ENCODE data around the gene RD3L.

The RD3L gene

DNA sequence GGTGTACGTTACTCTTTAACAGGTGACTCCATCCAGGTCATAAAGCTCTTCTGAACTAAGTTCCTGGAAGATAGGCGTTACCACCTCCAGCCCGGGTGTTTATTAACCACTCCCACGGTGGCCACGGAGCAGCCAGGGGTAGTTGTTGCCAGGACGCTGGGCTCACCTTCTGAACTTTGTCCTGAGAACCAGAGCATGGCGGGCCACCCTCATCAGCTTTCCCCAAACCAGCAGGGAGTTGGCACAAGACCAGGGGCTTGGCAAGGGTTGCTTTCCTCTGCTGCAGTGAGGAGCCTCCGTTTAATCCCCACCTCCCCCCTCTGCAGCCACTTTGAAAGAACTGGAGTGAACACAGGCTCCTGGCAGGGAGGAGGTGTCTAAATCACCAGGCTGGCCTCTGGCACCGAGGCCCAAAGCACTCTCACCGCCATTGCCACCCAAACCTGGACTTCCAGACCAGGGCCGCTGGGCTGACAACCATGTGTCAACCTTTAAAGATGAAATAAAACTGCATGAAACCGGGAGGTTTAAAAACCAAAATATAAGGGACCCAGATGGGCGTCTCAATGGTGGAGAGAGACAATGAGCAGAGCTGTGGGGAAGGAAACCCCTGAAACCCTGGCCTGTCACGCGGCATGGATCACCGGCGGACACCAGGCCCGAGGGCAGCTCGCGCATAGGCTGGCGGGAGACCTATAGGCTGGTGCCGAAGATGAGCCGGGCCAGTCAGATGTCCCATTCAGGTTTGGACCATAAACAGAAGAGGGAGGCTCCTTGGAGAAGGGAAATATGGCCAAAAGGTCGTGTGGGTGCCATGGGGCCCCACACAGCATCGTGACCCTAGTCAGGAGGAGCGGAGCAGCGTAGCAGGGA, 45.0 kb downstream of the RD3L start:
- no peak for TF ChIP-seq Cebpa-rat (IDR thresholded peaks at IDR 0.05)
- Histone ChIP-seq H3K4me1 (no peaks in the 10 kb centered on the region; the same call in 1 of the 2 replicates), H3K9me3 (peaks cover 9% of the 10 kb centered on the region), H3K27me3 (no peaks in the 10 kb centered on the region), H3K4me2 (no peak overlapping the region), H3K4me3 (no peak overlapping the region), H3K36me3 (no peaks in the 10 kb centered on the region), H3K27ac (no peak overlapping the region), H4K20me1 (no peaks in the 10 kb centered on the region), H3K9ac (no peak overlapping the region)

GRCh38 chr14:103896578-103896977, 45.8 kb downstream of the RD3L start:
- Histone ChIP-seq H3K36me3 (no peaks in the 10 kb centered on the region), H3K9me3 (peaks cover 9% of the 10 kb centered on the region), H3K27me3 (no peaks in the 10 kb centered on the region), H3K4me1 (no peaks in the 10 kb centered on the region; the same call in 1 of the 2 replicates), H3K4me3 (no peak overlapping the region), H3K27ac (no peak overlapping the region), H4K20me1 (no peaks in the 10 kb centered on the region), H3K9ac (no peak overlapping the region), H3K4me2 (no peak overlapping the region)
- no peak for TF ChIP-seq Cebpa-rat (IDR thresholded peaks at IDR 0.05)

DNA sequence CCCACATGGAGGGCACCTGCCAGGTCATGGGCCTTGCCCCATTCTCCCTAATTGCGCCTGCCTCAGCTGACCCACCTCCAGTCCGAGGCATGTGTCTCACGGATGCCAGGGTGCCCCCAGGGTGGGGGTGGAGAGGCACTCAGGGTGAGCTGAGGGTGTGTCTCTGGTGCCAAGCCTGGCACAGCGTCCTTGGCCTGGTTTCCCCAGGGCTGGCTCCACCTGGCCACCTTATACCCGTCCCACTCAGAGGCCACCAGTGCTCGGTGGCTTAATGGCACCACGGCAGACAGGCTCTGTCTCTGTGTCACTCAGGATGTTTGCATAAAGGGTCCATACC, 47.6 kb downstream of the RD3L start:
- no peaks in the 10 kb centered on the region for H3K27me3 ChIP-seq
- TF ChIP-seq Cebpa-rat (IDR thresholded peaks at IDR 0.05): no peak
- H3K4me1 ChIP-seq: peaks cover 14% of the 10 kb centered on the region
- H3K9ac ChIP-seq: no peak overlapping the region
- no peak overlapping the region for H3K4me2 ChIP-seq
- H3K9me3 ChIP-seq: peaks cover 9% of the 10 kb centered on the region
- no peaks in the 10 kb centered on the region for H3K36me3 ChIP-seq
- no peaks in the 10 kb centered on the region for H4K20me1 ChIP-seq
- H3K27ac ChIP-seq: no peak overlapping the region
- no peak overlapping the region for H3K4me3 ChIP-seq

DNA sequence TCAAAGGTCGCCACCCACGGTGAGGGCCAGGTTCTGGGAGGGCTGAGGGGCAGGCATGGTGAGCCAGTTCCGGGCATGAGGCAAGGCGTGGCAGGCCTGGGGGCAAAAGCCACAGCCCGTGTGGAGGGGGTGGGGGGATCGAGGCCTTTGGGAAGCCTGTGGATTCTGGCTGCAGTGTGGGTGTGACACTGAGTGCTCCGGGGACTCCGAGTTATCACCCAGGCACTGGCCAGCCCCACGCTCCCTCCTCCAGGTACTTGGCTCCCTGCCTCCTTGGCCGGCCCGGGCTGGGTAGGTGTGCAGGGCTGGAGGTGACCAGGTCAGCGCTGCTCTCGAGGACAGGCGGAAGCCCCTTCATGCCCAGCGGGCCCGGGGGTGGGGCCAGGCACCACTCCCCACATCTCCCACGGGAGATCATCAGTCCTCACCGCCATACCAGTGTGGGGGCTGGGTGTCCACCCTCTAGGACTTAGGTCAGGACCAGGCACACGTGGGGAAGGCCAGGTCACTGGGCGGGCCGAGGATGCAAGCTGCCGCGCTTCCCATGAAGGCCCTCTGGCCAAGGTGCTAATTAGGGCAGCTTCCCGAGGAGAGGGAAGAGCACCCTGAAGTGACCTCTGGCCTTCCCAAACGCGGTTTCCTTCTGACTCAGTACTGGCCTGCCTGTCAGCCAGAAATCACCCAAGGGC, 48.2 kb downstream of the RD3L start:
- H3K27ac ChIP-seq: no peak overlapping the region
- H3K9me3 ChIP-seq: peaks cover 9% of the 10 kb centered on the region
- peaks cover 19% of the 10 kb centered on the region for H3K4me1 ChIP-seq
- no peak overlapping the region for H3K9ac ChIP-seq
- H3K4me2 ChIP-seq: no peak overlapping the region
- no peaks in the 10 kb centered on the region for H3K36me3 ChIP-seq
- H3K27me3 ChIP-seq: no peaks in the 10 kb centered on the region
- no peak overlapping the region for H3K4me3 ChIP-seq
- TF ChIP-seq Cebpa-rat (IDR thresholded peaks at IDR 0.05): no peak
- no peaks in the 10 kb centered on the region for H4K20me1 ChIP-seq

DNA sequence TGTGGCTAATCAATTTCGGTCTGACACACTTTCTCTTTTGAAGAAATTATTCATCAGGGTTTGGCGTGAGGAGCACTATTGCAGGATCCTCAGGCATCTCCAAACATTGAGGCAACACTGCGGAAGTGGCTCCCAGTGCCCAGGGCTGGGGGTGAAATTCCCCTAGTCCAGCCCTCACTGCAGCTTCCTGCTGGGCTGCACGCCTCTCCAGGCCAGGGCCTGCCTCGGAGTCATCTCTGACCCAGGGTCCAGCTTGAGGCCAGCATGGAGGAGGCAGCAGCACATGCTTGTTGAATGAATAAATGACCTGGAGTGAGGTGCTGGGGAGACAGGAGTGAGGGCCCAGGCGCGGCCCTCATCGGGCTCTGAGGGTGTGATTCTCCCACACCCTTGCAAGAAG, 50.1 kb downstream of the RD3L start:
- Histone ChIP-seq H4K20me1 (no peaks in the 10 kb centered on the region), H3K27ac (no peak overlapping the region), H3K27me3 (no peaks in the 10 kb centered on the region), H3K4me1 (peaks cover 38% of the 10 kb centered on the region), H3K4me3 (no peak overlapping the region), H3K4me2 (no peak overlapping the region), H3K36me3 (no peaks in the 10 kb centered on the region), H3K9ac (no peak overlapping the region), H3K9me3 (peaks cover 5% of the 10 kb centered on the region)
- no peak for TF ChIP-seq Cebpa-rat (IDR thresholded peaks at IDR 0.05)

DNA sequence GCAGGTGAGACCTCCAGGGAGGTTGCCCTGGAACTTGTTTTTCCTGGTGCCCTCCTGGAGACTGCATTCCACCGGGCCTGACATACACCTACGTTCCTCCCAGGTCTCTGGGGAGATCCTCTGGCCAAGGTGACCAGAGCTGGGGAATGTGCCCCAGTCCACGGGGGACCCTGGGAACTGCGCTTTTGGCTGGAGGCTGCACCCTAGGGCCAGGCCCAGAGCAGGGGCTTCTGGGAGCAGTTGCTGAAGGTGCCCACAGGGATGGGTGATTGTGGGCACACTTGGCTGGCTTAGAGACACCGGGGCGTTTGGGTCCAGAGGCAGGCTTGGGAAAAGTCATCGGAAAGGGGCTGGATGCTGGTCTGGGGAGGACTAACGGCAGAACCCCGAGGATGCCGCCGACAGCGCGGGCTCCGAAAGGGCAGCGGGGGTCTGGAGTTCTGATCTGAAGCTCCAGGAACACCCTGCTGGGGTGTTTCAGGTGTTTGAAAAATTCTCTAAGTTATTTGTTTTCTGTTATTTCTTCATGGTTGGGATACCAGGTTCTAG, 50.6 kb downstream of the RD3L start:
- TF ChIP-seq Cebpa-rat (IDR thresholded peaks at IDR 0.05): no peak
- H3K9me3 ChIP-seq: peaks cover 3% of the 10 kb centered on the region
- peaks cover 43% of the 10 kb centered on the region for H3K4me1 ChIP-seq
- H3K36me3 ChIP-seq: no peaks in the 10 kb centered on the region
- H3K27ac ChIP-seq: no peak overlapping the region; the same call in 1 of the 2 replicates
- H3K4me3 ChIP-seq: no peak overlapping the region
- no peaks in the 10 kb centered on the region for H3K27me3 ChIP-seq
- H3K4me2 ChIP-seq: no peak overlapping the region
- H3K9ac ChIP-seq: no peak overlapping the region
- no peaks in the 10 kb centered on the region for H4K20me1 ChIP-seq

- Histone ChIP-seq H3K9me3 (no peaks in the 10 kb centered on the region), H3K27ac (peak overlapping the region; percentile 77), H3K36me3 (no peaks in the 10 kb centered on the region), H3K4me3 (no peak overlapping the region), H3K9ac (no peak overlapping the region), H3K4me2 (no peak overlapping the region), H4K20me1 (no peaks in the 10 kb centered on the region), H3K4me1 (peaks cover 50% of the 10 kb centered on the region), H3K27me3 (no peaks in the 10 kb centered on the region)
- TF ChIP-seq Cebpa-rat (IDR thresholded peaks at IDR 0.05): no peak
Observed at GRCh38 chr14:103890821-103891666, 51.3 kb downstream of the RD3L start.
